NCI-H1930 (cell line): ENCODE measurements around the gene NDRG2.

Source experiments
- DNase-seq, 2 experiments: peaks; one replicate each; lab custom pipeline; 2025; lab: John Stamatoyannopoulos, UW

Gene NDRG2

GRCh38 chr14:21024585-21025370, at the start of gene NDRG2:
TSS of gene NDRG2 (minus strand) at chr14:21025061. CDS start at chr14:21023315, 1,746 bp downstream.
- DNase-seq: no peak

GRCh38 chr14:21073921-21074320, 49.1 kb upstream of the NDRG2 start:
- no peak for DNase-seq

GRCh38 chr14:21072781-21073339, 48.0 kb upstream of the NDRG2 start:
- DNase-seq: no peak

- DNase-seq: no peak
Observed at GRCh38 chr14:21072031-21072473, 47.2 kb upstream of the NDRG2 start.

GRCh38 chr14:21071225-21072030, 46.6 kb upstream of the NDRG2 start:
- DNase-seq: peak; percentile 26 to 27

- no peak for DNase-seq
Observed at GRCh38 chr14:21070610-21071224, 45.9 kb upstream of the NDRG2 start.

GRCh38 chr14:21070083-21070609, 45.3 kb upstream of the NDRG2 start, which contains the start of gene ARHGEF40:
TSS of gene ARHGEF40 (plus strand) at chr14:21070304. CDS start at chr14:21070397, 93 bp downstream.
- peak in 1 of 2 experiments; percentile 46 for DNase-seq

GRCh38 chr14:21069388-21070082, 44.7 kb upstream of the NDRG2 start:
- DNase-seq: peak in 1 of 2 experiments; percentile 46

GRCh38 chr14:21068521-21069387, 43.9 kb upstream of the NDRG2 start:
- peak; percentile 37 to 47 for DNase-seq

- DNase-seq: peak in 1 of 2 experiments; percentile 16
Observed at GRCh38 chr14:21066882-21067502, 42.1 kb upstream of the NDRG2 start.

- no peak for DNase-seq
Observed at GRCh38 chr14:21063479-21063878, 38.6 kb upstream of the NDRG2 start.

- no peak for DNase-seq
Observed at GRCh38 chr14:21061347-21061668, 36.4 kb upstream of the NDRG2 start.

GRCh38 chr14:21060614-21061346, 35.9 kb upstream of the NDRG2 start:
- DNase-seq: no peak

- no peak for DNase-seq
Observed at GRCh38 chr14:21059842-21060613, 35.2 kb upstream of the NDRG2 start.

GRCh38 chr14:21058903-21059302, 34.0 kb upstream of the NDRG2 start:
- DNase-seq: no peak

- DNase-seq: no peak
Observed at GRCh38 chr14:21057803-21058675, 33.2 kb upstream of the NDRG2 start, which contains the start of gene RNASE8. TSS of gene RNASE8 (plus strand) at chr14:21057822. CDS start at chr14:21057893, 71 bp downstream.

GRCh38 chr14:21056520-21057163, 31.8 kb upstream of the NDRG2 start:
- DNase-seq: no peak
